ENCODE data around the gene NDST4.

Gene NDST4

DNA sequence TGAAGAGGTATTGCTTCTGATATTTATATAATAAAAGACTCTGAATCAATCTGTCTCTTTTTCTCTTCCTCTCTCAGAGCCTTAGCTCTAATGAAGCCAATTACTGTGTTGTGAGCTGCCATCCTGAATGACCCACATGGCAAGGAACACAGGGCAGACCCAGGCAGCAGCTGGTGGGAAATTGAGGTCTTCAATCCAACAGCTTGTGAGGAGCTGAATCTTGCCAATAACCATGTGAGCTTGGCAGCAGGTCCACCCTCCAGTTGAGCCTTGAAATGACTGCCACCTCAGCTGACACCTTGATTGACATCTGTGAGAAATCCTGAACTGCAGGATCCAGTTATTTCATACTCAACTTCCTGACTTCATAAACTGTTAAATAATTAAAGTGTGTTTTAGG lies 149.4 kb downstream of the NDST4 start:
- no peak for DNase-seq (ENCODE audit: low read depth in 1 of 2, low spot score in 1 of 2)
- Histone ChIP-seq H3K27ac (replicated peaks) (no peak overlapping the region), H3K4me3 (replicated peaks; ENCODE audit: insufficient read depth, low read length) (no peak overlapping the region), H3K27me3 (ENCODE audit: insufficient read depth, poor library complexity, severe bottlenecking) (no peaks in the 10 kb centered on the region)
- TF ChIP-seq SPI1 (IDR thresholded peaks at IDR 0.05; ENCODE audit: borderline replicate concordance, low read depth) (no peak), POLR2AphosphoS5 (IDR thresholded peaks at IDR 0.05; ENCODE audit: low read depth) (no peak)
- TF ChIP-seq, protein P1, sequence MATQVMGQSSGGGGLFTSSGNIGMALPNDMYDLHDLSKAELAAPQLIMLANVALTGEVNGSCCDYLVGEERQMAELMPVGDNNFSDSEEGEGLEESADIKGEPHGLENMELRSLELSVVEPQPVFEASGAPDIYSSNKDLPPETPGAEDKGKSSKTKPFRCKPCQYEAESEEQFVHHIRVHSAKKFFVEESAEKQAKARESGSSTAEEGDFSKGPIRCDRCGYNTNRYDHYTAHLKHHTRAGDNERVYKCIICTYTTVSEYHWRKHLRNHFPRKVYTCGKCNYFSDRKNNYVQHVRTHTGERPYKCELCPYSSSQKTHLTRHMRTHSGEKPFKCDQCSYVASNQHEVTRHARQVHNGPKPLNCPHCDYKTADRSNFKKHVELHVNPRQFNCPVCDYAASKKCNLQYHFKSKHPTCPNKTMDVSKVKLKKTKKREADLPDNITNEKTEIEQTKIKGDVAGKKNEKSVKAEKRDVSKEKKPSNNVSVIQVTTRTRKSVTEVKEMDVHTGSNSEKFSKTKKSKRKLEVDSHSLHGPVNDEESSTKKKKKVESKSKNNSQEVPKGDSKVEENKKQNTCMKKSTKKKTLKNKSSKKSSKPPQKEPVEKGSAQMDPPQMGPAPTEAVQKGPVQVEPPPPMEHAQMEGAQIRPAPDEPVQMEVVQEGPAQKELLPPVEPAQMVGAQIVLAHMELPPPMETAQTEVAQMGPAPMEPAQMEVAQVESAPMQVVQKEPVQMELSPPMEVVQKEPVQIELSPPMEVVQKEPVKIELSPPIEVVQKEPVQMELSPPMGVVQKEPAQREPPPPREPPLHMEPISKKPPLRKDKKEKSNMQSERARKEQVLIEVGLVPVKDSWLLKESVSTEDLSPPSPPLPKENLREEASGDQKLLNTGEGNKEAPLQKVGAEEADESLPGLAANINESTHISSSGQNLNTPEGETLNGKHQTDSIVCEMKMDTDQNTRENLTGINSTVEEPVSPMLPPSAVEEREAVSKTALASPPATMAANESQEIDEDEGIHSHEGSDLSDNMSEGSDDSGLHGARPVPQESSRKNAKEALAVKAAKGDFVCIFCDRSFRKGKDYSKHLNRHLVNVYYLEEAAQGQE (IDR thresholded peaks at IDR 0.05; ENCODE audit: insufficient replicate concordance, low read depth) = no peak
- TF ChIP-seq, protein P2, sequence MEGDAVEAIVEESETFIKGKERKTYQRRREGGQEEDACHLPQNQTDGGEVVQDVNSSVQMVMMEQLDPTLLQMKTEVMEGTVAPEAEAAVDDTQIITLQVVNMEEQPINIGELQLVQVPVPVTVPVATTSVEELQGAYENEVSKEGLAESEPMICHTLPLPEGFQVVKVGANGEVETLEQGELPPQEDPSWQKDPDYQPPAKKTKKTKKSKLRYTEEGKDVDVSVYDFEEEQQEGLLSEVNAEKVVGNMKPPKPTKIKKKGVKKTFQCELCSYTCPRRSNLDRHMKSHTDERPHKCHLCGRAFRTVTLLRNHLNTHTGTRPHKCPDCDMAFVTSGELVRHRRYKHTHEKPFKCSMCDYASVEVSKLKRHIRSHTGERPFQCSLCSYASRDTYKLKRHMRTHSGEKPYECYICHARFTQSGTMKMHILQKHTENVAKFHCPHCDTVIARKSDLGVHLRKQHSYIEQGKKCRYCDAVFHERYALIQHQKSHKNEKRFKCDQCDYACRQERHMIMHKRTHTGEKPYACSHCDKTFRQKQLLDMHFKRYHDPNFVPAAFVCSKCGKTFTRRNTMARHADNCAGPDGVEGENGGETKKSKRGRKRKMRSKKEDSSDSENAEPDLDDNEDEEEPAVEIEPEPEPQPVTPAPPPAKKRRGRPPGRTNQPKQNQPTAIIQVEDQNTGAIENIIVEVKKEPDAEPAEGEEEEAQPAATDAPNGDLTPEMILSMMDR (IDR thresholded peaks at IDR 0.05; ENCODE audit: insufficient read depth, low read length) = no peak

DNA sequence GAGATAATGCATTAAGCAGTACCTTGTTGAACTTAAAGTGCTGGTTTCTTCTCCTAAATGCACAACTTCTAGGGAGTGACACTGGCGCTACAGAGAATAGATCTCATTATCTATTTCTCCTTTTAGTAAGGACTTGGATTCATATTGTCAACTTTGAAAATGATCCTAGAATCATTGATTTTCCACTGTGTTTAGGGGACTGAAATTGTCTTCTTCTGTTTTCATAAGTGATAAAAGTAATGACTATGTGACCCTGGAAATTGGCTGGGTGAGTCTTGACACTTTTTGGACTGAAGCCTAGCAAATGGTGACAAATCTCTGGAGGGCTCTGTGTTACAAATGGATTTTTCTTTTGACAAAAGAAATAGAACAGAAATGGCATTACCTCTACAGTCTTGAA lies 167.8 kb downstream of the NDST4 start:
- DNase-seq (ENCODE audit: low read depth in 1 of 2, low spot score in 1 of 2) = no peak
- Histone ChIP-seq H3K4me3 (replicated peaks; ENCODE audit: insufficient read depth, low read length) (no peak overlapping the region), H3K27ac (replicated peaks) (no peak overlapping the region), H3K27me3 (ENCODE audit: insufficient read depth, poor library complexity, severe bottlenecking) (no peaks in the 10 kb centered on the region)
- TF ChIP-seq, protein P2 (IDR thresholded peaks at IDR 0.05; ENCODE audit: insufficient read depth, low read length) = no peak
- TF ChIP-seq SPI1 (IDR thresholded peaks at IDR 0.05; ENCODE audit: borderline replicate concordance, low read depth) (no peak), POLR2AphosphoS5 (IDR thresholded peaks at IDR 0.05; ENCODE audit: low read depth) (no peak), GABPA (IDR thresholded peaks at IDR 0.05; ENCODE audit: low read depth) (no peak)
- TF ChIP-seq, protein P1 (IDR thresholded peaks at IDR 0.05; ENCODE audit: insufficient replicate concordance, low read depth) = no peak

DNA sequence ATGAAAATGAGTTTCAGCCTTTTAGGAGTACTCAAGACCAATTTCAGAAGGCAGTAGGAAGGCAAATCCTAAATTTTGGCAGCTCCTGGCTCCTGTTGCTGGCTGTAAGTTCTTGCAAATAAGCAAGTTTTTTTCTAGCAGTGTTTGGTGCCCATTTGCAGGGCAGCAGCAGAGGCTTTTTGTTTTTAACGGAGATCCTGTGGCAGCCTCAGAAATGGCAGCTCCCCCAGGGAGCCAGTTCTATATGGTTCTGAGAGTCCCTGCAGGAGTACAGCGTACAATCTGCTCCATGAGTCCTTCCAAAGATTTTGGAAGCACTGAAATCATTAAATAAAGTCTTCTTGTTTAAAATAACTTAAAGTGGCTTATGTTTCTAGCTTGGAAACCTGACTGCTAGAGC lies 171.9 kb downstream of the NDST4 start:
- DNase-seq (ENCODE audit: low read depth in 1 of 2, low spot score in 1 of 2) = no peak
- no peak overlapping the region for H3K4me3 ChIP-seq (replicated peaks; ENCODE audit: insufficient read depth, low read length)
- H3K27ac ChIP-seq (replicated peaks) = no peak overlapping the region
- no peaks in the 10 kb centered on the region for H3K27me3 ChIP-seq (ENCODE audit: insufficient read depth, poor library complexity, severe bottlenecking)
- TF ChIP-seq, protein P1 (IDR thresholded peaks at IDR 0.05; ENCODE audit: insufficient replicate concordance, low read depth) = no peak
- TF ChIP-seq, protein P2 (IDR thresholded peaks at IDR 0.05; ENCODE audit: insufficient read depth, low read length) = no peak
